SK-MEL-5 (cell line): Measurements from ENCODE around the gene FBXO44. TPM values are rescaled to one million over a fixed set of nuclear protein-coding genes. Genes with fewer than 3 reads are reported as not detected.

ENCODE experiments used
- DNase-seq: peaks from one replicate; pipeline ENCODE4 v3.0.0-alpha.2; 2016; ENCODE audit warnings: low read depth, low spot score
- in situ Hi-C: cut with HindIII; loops from 2 replicates; pipeline ENCODE4 v1.10.0; 2016; ENCODE audit warnings: low sequenced_read_pairs, high pct_unique_total_duplicates, low pct_unique_long_range_greater_than_20kb
- total RNA-seq: library from RNA; depleted of rRNA; stranded (reverse); fragments of >200 nt; shearing (Covaris generic); gene quantifications from 2 replicates; pipeline ENCODE4 v1.2.3, GENCODE V29; 2014

FBXO44 gene
- total RNA-seq, 1 experiment from 2014 or later, result 20.3 TPM

GRCh38 chr1:11674488-11674887, 19.8 kb downstream of the FBXO44 start:
- no peak for DNase-seq
- in situ Hi-C loops, result no loop called here

GRCh38 chr1:11675325-11675724, 20.6 kb downstream of the FBXO44 start:
- no peak for DNase-seq
- in situ Hi-C loops, result no loop called here

- no peak for DNase-seq
- in situ Hi-C loops, result no loop called here
Measured at GRCh38 chr1:11676386-11677103, 21.9 kb downstream of the FBXO44 start.

- in situ Hi-C loops, result no loop called here
- no peak for DNase-seq
Measured at GRCh38 chr1:11678442-11678841, 23.8 kb downstream of the FBXO44 start.

GRCh38 chr1:11680270-11681070, 25.8 kb downstream of the FBXO44 start:
- no peak for DNase-seq
- in situ Hi-C loops, result no loop called here

GRCh38 chr1:11681071-11681771, 26.5 kb downstream of the FBXO44 start, which contains the start of gene MAD2L2:
Gene MAD2L2 (minus strand): TSS chr1:11681148. CDS start chr1:11680601, 547 bp downstream.
- in situ Hi-C loops, result no loop called here

GRCh38 chr1:11682287-11682771, 27.7 kb downstream of the FBXO44 start:
- in situ Hi-C loops, result no loop called here
- DNase-seq, result no peak

More at GRCh38 chr1:11681071-11681771, 26.5 kb downstream of the FBXO44 start, which contains the start of gene MAD2L2:
- peak; percentile 74 for DNase-seq

- no peak for DNase-seq
- in situ Hi-C loops, result no loop called here
Measured at GRCh38 chr1:11682799-11683198, 28.1 kb downstream of the FBXO44 start.

GRCh38 chr1:11684070-11684469, 29.4 kb downstream of the FBXO44 start:
- no peak for DNase-seq
- in situ Hi-C loops, result no loop called here

- in situ Hi-C loops, result no loop called here
- peak; percentile 28 for DNase-seq
Measured at GRCh38 chr1:11685210-11685752, 30.6 kb downstream of the FBXO44 start.

- DNase-seq, result no peak
- in situ Hi-C loops, result no loop called here
Measured at GRCh38 chr1:11688506-11688905, 33.8 kb downstream of the FBXO44 start.

GRCh38 chr1:11690397-11691301, 36.0 kb downstream of the FBXO44 start:
- in situ Hi-C loops, result no loop called here
- no peak for DNase-seq

GRCh38 chr1:11691302-11691914, 36.7 kb downstream of the FBXO44 start, which contains the start of gene DRAXIN:
Gene DRAXIN (plus strand): TSS chr1:11691710. CDS start chr1:11706259, 14,549 bp downstream.
- in situ Hi-C loops, result no loop called here
- DNase-seq, result no peak

- no peak for DNase-seq
- in situ Hi-C loops, result no loop called here
Measured at GRCh38 chr1:11691928-11692711, 37.4 kb downstream of the FBXO44 start.

GRCh38 chr1:11693024-11693590, 38.4 kb downstream of the FBXO44 start:
- in situ Hi-C loops, result no loop called here
- no peak for DNase-seq
